Stomach (tissue), 4 donors: ENCODE measurements around the gene CFAP20DC.

Source experiments
- POLR2AphosphoS5 ChIP-seq, 3 donors: sonication (generic); formaldehyde crosslinking; IDR thresholded peaks; one replicate each; pipeline ENCODE4 v1.6.1; 2016; ENCODE audit warnings: antibody characterized with exemption in 3 of 3
- TF ChIP-seq, protein P1 (sequence below), 7 experiments: fragments of 450-650 bp in 4 of 7; fragments of 200-600 bp in 3 of 7; sonication (generic) in 3 of 7; IDR thresholded peaks; one replicate each; pipeline ENCODE4 v1.5.1; 2016 to 2019; ENCODE audit warnings: antibody characterized with exemption in 7 of 7, control low read depth in 2 of 7, mild to moderate bottlenecking in 1 of 7

DNA sequence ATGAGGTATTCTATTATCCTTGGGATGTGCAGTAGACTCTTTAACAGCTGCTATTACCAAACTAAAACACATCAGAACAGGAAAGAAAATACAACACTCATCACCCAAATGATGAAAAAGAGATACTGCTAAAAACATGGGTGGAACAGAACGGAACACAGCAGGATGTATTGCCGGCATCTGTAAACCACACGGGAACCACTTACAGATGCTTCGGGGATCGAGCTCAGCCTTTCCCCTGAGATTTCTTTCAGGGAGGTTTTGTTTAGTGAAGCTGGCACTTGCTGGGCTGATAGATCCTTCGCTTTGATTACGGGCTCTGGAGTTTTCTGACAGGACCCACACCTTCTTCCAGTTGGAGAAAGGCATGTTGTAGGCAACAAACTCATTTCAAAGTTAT is 201.0 kb downstream of the CFAP20DC start:
- TF ChIP-seq, protein P1, sequence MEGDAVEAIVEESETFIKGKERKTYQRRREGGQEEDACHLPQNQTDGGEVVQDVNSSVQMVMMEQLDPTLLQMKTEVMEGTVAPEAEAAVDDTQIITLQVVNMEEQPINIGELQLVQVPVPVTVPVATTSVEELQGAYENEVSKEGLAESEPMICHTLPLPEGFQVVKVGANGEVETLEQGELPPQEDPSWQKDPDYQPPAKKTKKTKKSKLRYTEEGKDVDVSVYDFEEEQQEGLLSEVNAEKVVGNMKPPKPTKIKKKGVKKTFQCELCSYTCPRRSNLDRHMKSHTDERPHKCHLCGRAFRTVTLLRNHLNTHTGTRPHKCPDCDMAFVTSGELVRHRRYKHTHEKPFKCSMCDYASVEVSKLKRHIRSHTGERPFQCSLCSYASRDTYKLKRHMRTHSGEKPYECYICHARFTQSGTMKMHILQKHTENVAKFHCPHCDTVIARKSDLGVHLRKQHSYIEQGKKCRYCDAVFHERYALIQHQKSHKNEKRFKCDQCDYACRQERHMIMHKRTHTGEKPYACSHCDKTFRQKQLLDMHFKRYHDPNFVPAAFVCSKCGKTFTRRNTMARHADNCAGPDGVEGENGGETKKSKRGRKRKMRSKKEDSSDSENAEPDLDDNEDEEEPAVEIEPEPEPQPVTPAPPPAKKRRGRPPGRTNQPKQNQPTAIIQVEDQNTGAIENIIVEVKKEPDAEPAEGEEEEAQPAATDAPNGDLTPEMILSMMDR (IDR thresholded peaks at IDR 0.05), result no peak
- no peak for TF ChIP-seq POLR2AphosphoS5 (IDR thresholded peaks at IDR 0.05)
